Uterus (tissue), 4 donors: ENCODE results near the gene NPAS4. TPM values are rescaled to one million over a fixed set of nuclear protein-coding genes. Genes with fewer than 3 reads are reported as not detected.

ENCODE experiments used
- DNase-seq, 2 donors: peaks; one replicate each; pipeline ENCODE4 v3.0.0-alpha.2; 2019 to 2020
- H3K27ac ChIP-seq, 2 donors: fragments of 200-600 bp; sonication (generic); 1 replicate in 1 of 2; 2 replicates in 1 of 2; pipeline ENCODE4 v1.5.1; 2016 to 2018
- H3K27me3 ChIP-seq, 2 donors: fragments of 200-600 bp; sonication (generic); one replicate each; pipeline ENCODE4 v1.5.1; 2018 to 2019; ENCODE audit warnings: control low read depth in 1 of 2
- H3K36me3 ChIP-seq, 2 donors: fragments of 200-600 bp; sonication (generic); one replicate each; pipeline ENCODE4 v1.5.1; 2019; ENCODE audit warnings: control low read depth in 1 of 2
- H3K4me1 ChIP-seq, 2 donors: fragments of 200-600 bp; sonication (generic); one replicate each; pipeline ENCODE4 v1.5.1; 2018 to 2019; ENCODE audit warnings: control low read depth in 1 of 2
- H3K4me3 ChIP-seq, 2 donors: fragments of 200-600 bp; sonication (generic); 1 replicate in 1 of 2; 2 replicates in 1 of 2; pipeline ENCODE4 v1.5.1; 2018 to 2019; ENCODE audit warnings: mild to moderate bottlenecking in 1 of 2
- H3K9me3 ChIP-seq, 2 donors: fragments of 200-600 bp; sonication (generic); one replicate each; pipeline ENCODE4 v1.5.1; 2019; ENCODE audit warnings: control low read depth in 1 of 2
- POLR2A ChIP-seq, 2 donors: fragments of 450-650 bp; IDR thresholded peaks; one replicate each; pipeline ENCODE4 v1.6.1; 2016; ENCODE audit warnings: antibody characterized with exemption in 2 of 2, mild to moderate bottlenecking in 1 of 2, moderate library complexity in 1 of 2
- intact Hi-C: fragments of 100-400 bp; cut with DNase I; formaldehyde crosslinking; loops from one replicate; pipeline ENCODE4 v1.15.1; 2023; ENCODE audit warnings: low total_unique reads
- total RNA-seq, 4 donors: library from RNA; depleted of rRNA in 3 of 4; stranded (reverse); fragments of >200 nt in 3 of 4; gene quantifications; one replicate each; pipeline versions ENCODE4 v1.1.0 to v1.2.4, GENCODE V29; 2014 to 2023
- TF ChIP-seq, protein P1 (sequence below), 4 experiments: fragments of 200-600 bp in 2 of 4; fragments of 450-650 bp in 2 of 4; sonication (generic) in 2 of 4; IDR thresholded peaks; one replicate each; pipeline ENCODE4 v1.5.1; 2016 to 2019; ENCODE audit warnings: antibody characterized with exemption in 4 of 4, mild to moderate bottlenecking in 2 of 4, moderate library complexity in 1 of 4
- donor health status: DM: yes; HTN: yes; CAD: no.

The NPAS4 gene
- total RNA-seq, 4 donors from 2014 or later = 0.97 to 12.6 (median 1.5) TPM; not detected in 1

DNA sequence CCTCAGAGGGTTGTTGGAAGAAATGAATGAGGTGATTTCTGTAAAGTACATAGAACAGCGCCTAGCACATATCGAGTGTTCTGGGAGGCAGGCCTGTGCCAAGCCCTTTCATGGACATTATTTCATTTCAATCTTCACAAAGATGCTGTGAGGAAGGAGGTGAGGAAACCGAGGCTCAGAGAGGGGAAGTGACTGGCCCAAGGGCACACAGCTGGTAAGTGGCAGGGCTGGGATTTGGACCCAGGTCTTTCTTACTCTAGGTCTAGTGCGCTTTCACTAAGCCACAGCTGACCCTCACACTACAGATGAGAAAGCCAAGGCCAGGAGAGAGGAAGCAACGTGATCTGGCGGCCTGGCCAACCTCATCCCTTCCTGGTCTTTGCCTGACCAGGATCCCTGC is 47.9 kb downstream of the NPAS4 start:
- Histone ChIP-seq H3K4me1 (peaks cover 0 to 6% of the 10 kb centered on the region in 2 donors), H3K27ac (no peak overlapping the region), H3K4me3 (no peak overlapping the region), H3K9me3 (no peaks in the 10 kb centered on the region), H3K36me3 (no peaks in the 10 kb centered on the region), H3K27me3 (no peaks in the 10 kb centered on the region)
- TF ChIP-seq, protein P1, sequence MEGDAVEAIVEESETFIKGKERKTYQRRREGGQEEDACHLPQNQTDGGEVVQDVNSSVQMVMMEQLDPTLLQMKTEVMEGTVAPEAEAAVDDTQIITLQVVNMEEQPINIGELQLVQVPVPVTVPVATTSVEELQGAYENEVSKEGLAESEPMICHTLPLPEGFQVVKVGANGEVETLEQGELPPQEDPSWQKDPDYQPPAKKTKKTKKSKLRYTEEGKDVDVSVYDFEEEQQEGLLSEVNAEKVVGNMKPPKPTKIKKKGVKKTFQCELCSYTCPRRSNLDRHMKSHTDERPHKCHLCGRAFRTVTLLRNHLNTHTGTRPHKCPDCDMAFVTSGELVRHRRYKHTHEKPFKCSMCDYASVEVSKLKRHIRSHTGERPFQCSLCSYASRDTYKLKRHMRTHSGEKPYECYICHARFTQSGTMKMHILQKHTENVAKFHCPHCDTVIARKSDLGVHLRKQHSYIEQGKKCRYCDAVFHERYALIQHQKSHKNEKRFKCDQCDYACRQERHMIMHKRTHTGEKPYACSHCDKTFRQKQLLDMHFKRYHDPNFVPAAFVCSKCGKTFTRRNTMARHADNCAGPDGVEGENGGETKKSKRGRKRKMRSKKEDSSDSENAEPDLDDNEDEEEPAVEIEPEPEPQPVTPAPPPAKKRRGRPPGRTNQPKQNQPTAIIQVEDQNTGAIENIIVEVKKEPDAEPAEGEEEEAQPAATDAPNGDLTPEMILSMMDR (IDR thresholded peaks at IDR 0.05) = no peak
- TF ChIP-seq POLR2A (IDR thresholded peaks at IDR 0.05) = no peak
- no peak for DNase-seq
- intact Hi-C loops = no loop called here

DNA sequence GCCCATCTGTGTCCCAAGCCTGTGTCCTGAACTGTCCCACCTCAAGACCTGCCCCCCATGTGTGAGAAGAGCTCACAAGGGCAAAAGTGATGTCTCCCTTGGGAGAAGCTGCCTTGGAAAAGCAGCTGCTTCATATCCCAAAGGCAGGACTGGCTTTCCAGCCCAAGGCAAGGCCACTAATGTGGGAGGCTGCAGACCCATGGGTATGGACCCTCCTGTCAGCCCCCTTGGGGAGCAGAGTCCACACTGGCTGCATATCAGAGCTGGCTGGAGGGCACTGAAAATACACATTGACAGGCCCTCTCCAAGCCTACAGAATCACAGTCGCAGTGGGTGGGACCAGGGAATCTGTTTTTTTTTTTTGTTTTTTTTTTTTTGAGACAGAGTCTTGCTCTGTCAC is 48.6 kb downstream of the NPAS4 start:
- TF ChIP-seq, protein P1 (IDR thresholded peaks at IDR 0.05) = no peak
- TF ChIP-seq POLR2A (IDR thresholded peaks at IDR 0.05) = no peak
- Histone ChIP-seq H3K4me3 (no peak overlapping the region), H3K27me3 (no peaks in the 10 kb centered on the region), H3K9me3 (no peaks in the 10 kb centered on the region), H3K4me1 (peaks cover 0 to 6% of the 10 kb centered on the region in 2 donors), H3K36me3 (no peaks in the 10 kb centered on the region), H3K27ac (no peak overlapping the region)
- no peak for DNase-seq
- intact Hi-C loops = no loop called here

DNA sequence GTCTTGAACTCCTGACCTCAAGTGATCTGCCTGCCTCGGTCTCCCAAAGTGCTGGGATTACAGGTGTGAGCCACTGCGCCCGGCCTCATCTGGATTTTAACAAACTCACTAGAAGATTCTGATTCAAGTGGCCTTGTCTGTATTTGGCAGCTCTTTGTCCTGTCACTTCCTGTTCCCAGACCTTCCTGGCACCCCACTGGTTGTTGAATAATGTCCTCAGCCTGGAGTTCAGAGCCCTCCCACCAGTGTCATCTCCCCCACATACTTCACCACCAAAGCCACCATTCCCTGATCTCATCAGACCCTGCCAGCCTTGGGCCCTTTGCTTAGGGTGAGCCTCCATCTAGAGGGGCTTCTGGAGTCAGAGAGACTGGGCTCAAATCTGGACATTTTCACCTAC is 49.2 kb downstream of the NPAS4 start:
- Histone ChIP-seq H3K4me1 (peaks cover 0 to 6% of the 10 kb centered on the region in 2 donors), H3K27me3 (no peaks in the 10 kb centered on the region), H3K27ac (no peak overlapping the region), H3K9me3 (no peaks in the 10 kb centered on the region), H3K36me3 (no peaks in the 10 kb centered on the region), H3K4me3 (no peak overlapping the region)
- intact Hi-C loops = no loop called here
- DNase-seq = no peak
- TF ChIP-seq, protein P1 (IDR thresholded peaks at IDR 0.05) = no peak
- no peak for TF ChIP-seq POLR2A (IDR thresholded peaks at IDR 0.05)

DNA sequence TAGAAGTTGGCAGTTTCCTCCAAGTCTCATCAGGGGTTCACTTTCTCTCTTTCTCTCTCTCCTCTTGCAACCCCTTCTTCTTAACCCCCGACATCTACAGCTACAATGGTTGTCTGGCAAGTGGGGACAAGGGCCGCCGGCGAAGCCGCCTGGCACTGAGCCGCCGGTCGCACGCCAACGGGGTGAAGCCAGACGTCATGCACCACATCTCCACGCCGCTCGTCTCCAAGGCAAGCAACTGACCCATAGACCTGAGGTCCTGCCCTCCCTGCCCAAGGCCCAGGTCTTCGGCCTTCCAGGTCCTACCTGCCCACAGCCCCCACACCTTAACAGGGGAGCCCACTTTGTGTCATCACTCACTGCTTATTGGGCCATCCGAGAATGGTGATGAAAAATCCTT is 50.3 kb downstream of the NPAS4 start:
- Histone ChIP-seq H3K9me3 (no peaks in the 10 kb centered on the region), H3K36me3 (no peaks in the 10 kb centered on the region)
- intact Hi-C loops = no loop called here

DNA sequence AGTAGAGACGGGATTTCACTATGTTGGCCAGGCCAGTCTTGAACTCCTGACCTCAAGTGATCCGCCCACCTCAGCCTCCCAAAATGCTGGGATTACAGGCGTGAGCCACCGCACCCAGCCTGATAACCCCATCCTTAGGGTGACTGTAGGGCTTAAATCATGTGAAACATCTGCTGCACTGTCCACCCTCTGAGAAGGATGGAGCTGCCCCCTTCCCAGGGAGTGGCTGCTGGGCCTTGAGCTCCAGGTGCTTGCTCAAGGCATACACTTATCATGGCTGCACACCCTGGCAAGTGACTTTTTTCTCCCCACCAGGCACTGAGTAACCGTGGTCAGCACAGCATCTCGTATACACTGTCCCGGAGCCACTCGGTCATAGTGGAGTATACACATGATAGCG is 51.2 kb downstream of the NPAS4 start:
- Histone ChIP-seq H3K4me3 (no peak overlapping the region), H3K27me3 (no peaks in the 10 kb centered on the region), H3K4me1 (peaks cover 0 to 6% of the 10 kb centered on the region in 2 donors), H3K9me3 (no peaks in the 10 kb centered on the region), H3K27ac (no peak overlapping the region), H3K36me3 (no peaks in the 10 kb centered on the region)
- intact Hi-C loops = no loop called here
- DNase-seq = no peak
- TF ChIP-seq, protein P1 (IDR thresholded peaks at IDR 0.05) = no peak

More for the DNA sequence above, 50.3 kb downstream of the NPAS4 start:
- Histone ChIP-seq H3K27ac (no peak overlapping the region), H3K27me3 (no peaks in the 10 kb centered on the region), H3K4me3 (no peak overlapping the region), H3K4me1 (peaks cover 0 to 6% of the 10 kb centered on the region in 2 donors)
- TF ChIP-seq, protein P1 (IDR thresholded peaks at IDR 0.05) = no peak
- TF ChIP-seq POLR2A (IDR thresholded peaks at IDR 0.05) = no peak
- no peak for DNase-seq
